H1 (cell line): Measurements from ENCODE around the gene TEK.

ENCODE experiments used
- BRCA1 ChIP-seq: IDR thresholded peaks from 2 replicates; pipeline ENCODE4 v1.6.1; 2012; ENCODE audit warnings: low read depth, low read length, improper control_type of control experiment
- CBX5 ChIP-seq: fragments of 300-800, 300-1000 bp; sonication (generic); IDR thresholded peaks from 2 replicates; pipeline ENCODE4 v1.7.1; 2016; ENCODE audit warnings: antibody characterized with exemption, low read length, low read depth
- CBX8 ChIP-seq: fragments of 300-800, 300-1000 bp; sonication (generic); IDR thresholded peaks from 2 replicates; pipeline ENCODE4 v1.7.1; 2016; ENCODE audit warnings: low read depth, low read length, borderline replicate concordance
- CTCF ChIP-seq, 3 experiments: IDR thresholded peaks; 1 replicate in 2 of 3; 2 replicates in 1 of 3; pipeline versions ENCODE4 v1.5.1 to v1.6.1; 2011; ENCODE audit warnings: low read length in 3 of 3, mild to moderate bottlenecking in 3 of 3, inconsistent platforms in 2 of 3, low read depth in 1 of 3, moderate library complexity in 1 of 3; ENCODE audit not compliant: insufficient read depth in 1 of 3; ENCODE audit errors: control extremely low read depth in 1 of 3
- EP300 ChIP-seq, 2 experiments: IDR thresholded peaks; 1 replicate in 1 of 2; 2 replicates in 1 of 2; pipeline ENCODE4 v1.6.1; 2011 to 2012; ENCODE audit warnings: low read depth in 2 of 2, low read length in 2 of 2, mild to moderate bottlenecking in 2 of 2, borderline replicate concordance in 1 of 2, inconsistent platforms in 1 of 2, moderate library complexity in 1 of 2
- EZH2 ChIP-seq: fragments of 200-600 bp; sonication (generic); IDR thresholded peaks from 2 replicates; pipeline ENCODE4 v1.7.1; 2012; ENCODE audit warnings: low read depth, mild to moderate bottlenecking, moderate library complexity, low read length, inconsistent platforms; ENCODE audit not compliant: severe bottlenecking
- HDAC6 ChIP-seq: IDR thresholded peaks from one replicate; pipeline ENCODE4 v1.7.1; 2012; ENCODE audit warnings: low read depth, mild to moderate bottlenecking, inconsistent platforms, low read length, moderate library complexity
- JUND ChIP-seq: IDR thresholded peaks from 2 replicates; pipeline ENCODE4 v1.6.1; 2011; ENCODE audit warnings: mild to moderate bottlenecking, improper control_type of control experiment, low read length
- SIN3A ChIP-seq, 2 experiments: IDR thresholded peaks in 1 of 2; conservative IDR thresholded peaks in 1 of 2; 2 replicates each; pipeline ENCODE4 v1.6.1; 2011 to 2012; ENCODE audit warnings: low read length in 2 of 2, improper control_type of control experiment in 1 of 2, low read depth in 1 of 2, mild to moderate bottlenecking in 1 of 2
- TEAD4 ChIP-seq: IDR thresholded peaks from 2 replicates; pipeline ENCODE4 v1.6.1; 2012; ENCODE audit warnings: low read depth, low read length, inconsistent platforms, mixed read lengths
- YY1 ChIP-seq: IDR thresholded peaks from 2 replicates; pipeline ENCODE4 v1.6.1; 2011; ENCODE audit warnings: low read depth, mild to moderate bottlenecking, low read length

GRCh38 chr9:27059907-27060306 is 49.1 kb upstream of the TEK start:
- no peak for TF ChIP-seq EP300 (IDR thresholded peaks at IDR 0.05; ENCODE audit: borderline replicate concordance in 1 of 2, low read depth in 2 of 2, low read length in 2 of 2)
- TF ChIP-seq CTCF (IDR thresholded peaks at IDR 0.05; ENCODE audit: control extremely low read depth in 1 of 3, insufficient read depth in 1 of 3, low read depth in 1 of 3, low read length in 3 of 3) = no peak
- TF ChIP-seq CBX5 = no peak
- TF ChIP-seq CBX8 = no peak
- TF ChIP-seq BRCA1 = no peak
- no peak for TF ChIP-seq JUND
- no peak for TF ChIP-seq YY1
- TF ChIP-seq TEAD4 = no peak
- TF ChIP-seq HDAC6 = no peak
- TF ChIP-seq SIN3A (conservative IDR thresholded peaks at IDR 0.05 in 1 of 2, IDR thresholded peaks at IDR 0.05 in 1 of 2; ENCODE audit: low read depth in 1 of 2, low read length in 2 of 2) = no peak
- no peak for TF ChIP-seq EZH2
